NCI-H2227 treated with DMSO at 0.1 percent for 48 hours (cell line): ENCODE results near the gene SRXN1.

Source experiments
- DNase-seq: peaks from one replicate; lab custom pipeline; 2025; lab: John Stamatoyannopoulos, UW

The SRXN1 gene

DNA sequence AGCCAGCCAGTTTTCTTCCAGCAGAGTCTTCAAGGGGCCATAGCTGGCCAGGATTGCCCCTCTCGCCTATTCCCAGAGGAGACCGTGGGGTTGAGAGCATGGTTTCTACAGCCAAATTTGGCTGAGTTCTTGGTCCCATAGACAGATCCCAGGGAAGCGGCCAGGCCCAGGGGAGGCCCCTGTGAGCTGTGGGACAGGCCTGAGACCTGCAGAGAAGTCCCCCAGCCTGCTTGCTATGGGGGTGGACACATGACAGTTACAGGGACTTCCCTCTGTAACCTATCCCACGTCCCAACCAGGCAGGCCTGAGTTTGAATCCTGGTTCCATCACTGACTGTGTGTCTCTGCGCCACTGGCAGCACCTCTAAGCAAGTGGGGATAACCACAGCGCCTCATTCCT lies 45.5 kb downstream of the SRXN1 start:
- DNase-seq, result no peak

GRCh38 chr20:605237-605636 lies 47.8 kb downstream of the SRXN1 start:
- DNase-seq, result no peak

GRCh38 chr20:603116-603640 lies 49.8 kb downstream of the SRXN1 start:
- DNase-seq, result no peak

DNA sequence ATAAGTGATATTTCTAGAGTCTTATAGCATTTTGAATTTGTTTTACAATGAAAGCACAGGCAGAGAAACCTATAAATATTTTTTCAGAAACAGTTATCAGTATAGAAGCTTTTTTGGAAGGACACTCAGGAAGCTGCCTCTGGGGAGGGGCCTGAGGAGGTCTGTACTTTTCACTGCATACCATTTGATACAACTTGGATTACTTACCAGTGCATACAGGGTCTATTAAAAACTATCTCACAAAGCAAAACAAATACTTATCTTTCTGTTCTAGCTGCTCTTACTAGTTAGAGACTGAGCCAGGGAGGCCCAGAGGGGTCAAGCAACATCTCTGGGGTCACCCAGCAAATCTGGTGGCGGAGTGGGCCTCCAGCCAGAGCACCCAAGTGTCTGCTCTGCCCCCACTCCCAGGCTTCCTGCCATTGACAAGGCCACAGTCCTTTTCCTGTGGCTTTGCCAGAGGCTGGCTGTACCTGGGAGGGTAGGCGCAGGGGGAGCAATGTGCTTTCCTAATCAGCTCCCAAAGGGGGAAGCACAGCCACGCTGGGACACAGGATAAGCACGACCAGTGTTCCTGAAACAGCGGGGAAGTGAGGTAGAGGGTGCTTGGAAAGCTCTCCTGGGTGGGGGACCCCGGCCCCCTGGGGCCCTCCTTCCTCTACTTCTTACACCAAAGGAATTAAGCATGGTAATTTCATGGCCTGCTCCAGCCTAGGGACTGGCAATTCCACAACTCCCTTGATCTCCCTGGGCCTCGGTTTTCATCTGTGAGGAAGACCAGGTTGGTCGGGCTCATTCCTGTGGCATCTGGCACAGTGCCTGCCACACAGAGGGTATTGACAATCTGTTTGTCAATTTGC lies 50.7 kb downstream of the SRXN1 start:
- no peak for DNase-seq

DNA sequence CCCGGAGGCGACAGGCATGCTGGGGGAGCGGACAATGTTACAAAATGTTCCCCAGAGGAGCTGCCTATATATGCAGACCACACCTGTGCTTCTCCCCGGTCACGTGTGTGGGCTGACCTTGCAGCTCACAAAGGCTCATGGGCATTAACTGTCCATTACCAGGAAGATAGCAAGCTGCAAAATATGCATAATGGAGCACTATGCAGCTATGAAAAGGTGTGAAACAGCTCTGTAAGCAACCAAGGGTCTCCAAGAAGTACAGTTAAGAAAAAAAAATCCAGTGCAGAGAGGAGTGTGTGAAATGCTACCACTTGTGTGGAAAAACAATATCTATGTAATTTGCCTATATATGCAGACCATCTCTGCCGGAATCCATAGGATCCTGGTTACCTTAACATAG lies 52.3 kb downstream of the SRXN1 start:
- DNase-seq, result no peak

DNA sequence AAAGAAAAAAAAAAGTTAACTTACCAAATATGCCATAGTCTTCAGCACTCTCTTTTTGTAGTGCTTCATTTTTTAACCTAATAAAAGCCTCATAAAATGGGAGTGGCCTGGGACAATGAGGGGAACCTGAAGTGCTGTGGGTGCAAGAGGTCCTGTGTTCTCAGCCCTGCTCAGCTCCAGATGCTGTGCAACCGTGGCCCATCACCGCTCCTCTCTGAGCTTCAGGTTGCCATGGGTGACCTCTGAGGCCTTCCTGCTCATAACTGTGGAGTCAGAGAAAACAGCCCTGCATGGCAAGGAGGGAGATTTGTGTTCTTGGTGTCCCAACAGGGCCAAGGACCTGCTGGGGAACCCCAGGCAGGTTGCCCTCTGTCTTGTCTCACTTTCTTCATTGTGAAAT lies 52.9 kb downstream of the SRXN1 start:
- DNase-seq, result no peak

DNA sequence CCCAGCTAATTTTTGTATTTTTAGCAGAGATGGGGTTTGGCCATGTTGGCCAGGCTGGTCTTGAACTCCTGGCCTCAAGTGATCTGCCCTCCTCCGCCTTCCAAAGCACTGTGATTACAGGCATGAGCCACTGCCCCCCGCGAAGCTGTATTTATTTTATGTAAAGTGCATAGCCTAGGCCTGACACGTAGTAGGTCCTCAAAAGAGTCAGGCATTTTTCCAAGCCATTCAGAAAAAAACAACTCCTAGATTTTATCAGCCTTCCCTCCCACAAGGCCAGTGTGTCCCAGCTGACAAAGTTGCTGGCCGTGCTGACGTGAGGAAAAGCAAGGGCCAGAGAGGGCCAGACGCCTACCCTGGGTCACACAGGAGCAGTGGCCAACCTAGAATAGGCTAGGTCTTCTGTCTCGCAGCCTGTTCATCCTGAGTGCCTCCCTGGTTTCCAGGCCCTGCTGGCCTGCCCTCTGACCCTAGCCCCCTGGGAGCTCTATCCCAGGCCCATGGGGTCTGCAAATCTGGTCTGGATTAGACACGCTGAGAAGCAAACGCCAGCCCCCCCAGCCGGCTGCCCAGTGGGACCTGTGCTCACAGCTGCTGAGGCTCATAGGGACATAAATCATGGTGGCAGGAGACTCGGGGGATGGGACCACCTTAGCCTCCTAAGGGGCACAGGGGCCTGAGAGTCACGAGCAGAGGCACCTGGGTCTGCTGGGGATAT lies 54.7 kb downstream of the SRXN1 start:
- no peak for DNase-seq

- DNase-seq, result no peak
Measured at GRCh38 chr20:597560-597959, 55.4 kb downstream of the SRXN1 start.
